ENCODE data around the gene TMEM179. TPM values are rescaled to one million over a fixed set of nuclear protein-coding genes. Genes with fewer than 3 reads are reported as not detected.
A peak's percentile ranks its signal among the peaks of the same experiment; 100 is the strongest.

The TMEM179 gene
- total and polyA plus RNA-seq, 4 donors, result 0.08 to 0.12 (median 0.10) TPM; not detected in 1

GRCh38 chr14:104588066-104588857, 16.3 kb downstream of the TMEM179 start:
- 86 to 87% methylated on average over 37 to 38 of the region's 38 CpGs for WGBS, 2 donors
- Histone ChIP-seq H3K27me3 (ENCODE audit: control insufficient read depth in 3 of 3, insufficient read depth in 3 of 3, low read length in 2 of 3) (peaks cover 0 to 11% (median 0%) of the 10 kb centered on the region in 3 donors), H3K4me3 (no peak overlapping the region), H3K4me1 (ENCODE audit: control insufficient read depth in 5 of 5, insufficient read depth in 5 of 5, low read length in 5 of 5) (peaks cover 3 to 20% (median 8%) of the 10 kb centered on the region in 5 donors), H3K36me3 (ENCODE audit: control insufficient read depth in 4 of 4, insufficient read depth in 4 of 4, low read length in 4 of 4) (no peaks in the 10 kb centered on the region), H3K27ac (ENCODE audit: low read depth in 1 of 2, low read length in 1 of 2) (peak overlapping the region in 1 of 2 donors; percentile 17), H3K9me3 (ENCODE audit: control insufficient read depth in 4 of 4, insufficient read depth in 3 of 4, low read length in 3 of 4) (no peaks in the 10 kb centered on the region), H3K9ac (ENCODE audit: insufficient read depth in 1 of 2, low read length in 2 of 2) (no peak overlapping the region)
- ATAC-seq (ENCODE audit: insufficient read depth, low FRiP score) (no peak), DNase-seq (no peak)
- TF ChIP-seq CTCF (IDR thresholded peaks at IDR 0.05; ENCODE audit: control extremely low read depth, extremely low read depth), result no peak

GRCh38 chr14:104587641-104588040, 16.9 kb downstream of the TMEM179 start:
- peak overlapping the region in 1 of 2 donors; percentile 17 for H3K27ac ChIP-seq (ENCODE audit: low read depth in 1 of 2, low read length in 1 of 2)
- H3K27me3 ChIP-seq (ENCODE audit: control insufficient read depth in 3 of 3, insufficient read depth in 3 of 3, low read length in 2 of 3), result peaks cover 0 to 11% (median 0%) of the 10 kb centered on the region in 3 donors
- ATAC-seq (ENCODE audit: insufficient read depth, low FRiP score), result no peak
- H3K9ac ChIP-seq (ENCODE audit: insufficient read depth in 1 of 2, low read length in 2 of 2), result no peak overlapping the region
- H3K4me3 ChIP-seq, result no peak overlapping the region
- H3K4me1 ChIP-seq (ENCODE audit: control insufficient read depth in 5 of 5, insufficient read depth in 5 of 5, low read length in 5 of 5), result peaks cover 3 to 26% (median 10%) of the 10 kb centered on the region in 5 donors
- no peaks in the 10 kb centered on the region for H3K9me3 ChIP-seq (ENCODE audit: control insufficient read depth in 4 of 4, insufficient read depth in 3 of 4, low read length in 3 of 4)
- DNase-seq, result no peak
- TF ChIP-seq CTCF (IDR thresholded peaks at IDR 0.05; ENCODE audit: control extremely low read depth, extremely low read depth), result no peak
- no peaks in the 10 kb centered on the region for H3K36me3 ChIP-seq (ENCODE audit: control insufficient read depth in 4 of 4, insufficient read depth in 4 of 4, low read length in 4 of 4)
- 38 to 42% methylated on average over 16 to 19 of the region's 19 CpGs for WGBS, 2 donors

DNA sequence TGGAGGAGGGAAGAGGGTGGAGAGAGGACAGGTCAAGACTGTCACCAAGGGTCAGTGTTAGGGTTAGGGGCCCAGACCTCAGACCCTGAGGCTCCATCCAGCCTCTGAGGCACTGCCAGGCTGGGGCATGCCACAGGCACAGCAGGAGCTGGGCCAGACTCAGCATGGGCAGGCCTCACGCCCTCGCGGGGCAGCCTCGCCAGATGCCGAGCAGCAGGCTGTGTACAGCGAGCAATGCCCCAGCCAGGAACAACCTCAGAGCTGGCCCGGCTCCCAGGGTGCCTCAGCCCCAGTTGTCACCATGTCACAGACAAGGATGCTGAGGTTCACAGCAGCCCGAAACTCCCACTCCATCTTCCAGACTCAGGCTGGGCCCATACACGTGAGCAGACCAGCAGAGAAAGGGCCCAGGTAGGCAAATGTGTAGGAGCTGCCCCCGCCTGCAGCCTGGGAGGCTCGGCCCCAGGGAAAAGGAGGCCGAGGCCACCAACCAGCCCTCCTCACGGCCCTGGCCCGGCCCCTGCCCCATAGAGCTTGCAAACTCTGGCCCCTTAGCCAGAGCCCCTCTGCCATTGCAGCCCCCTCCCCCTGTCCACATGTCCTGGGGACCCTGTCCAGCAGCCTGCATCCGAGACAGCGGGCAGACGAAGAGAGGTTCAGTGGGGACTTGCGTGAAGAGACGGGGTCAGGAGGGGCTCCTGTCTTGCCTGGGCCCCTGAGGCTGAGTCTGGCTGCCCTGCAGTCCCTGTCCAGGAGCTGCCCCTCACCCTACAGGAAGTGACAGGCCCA, 17.5 kb downstream of the TMEM179 start:
- peaks cover 0 to 8% (median 0%) of the 10 kb centered on the region in 3 donors for H3K27me3 ChIP-seq (ENCODE audit: control insufficient read depth in 3 of 3, insufficient read depth in 3 of 3, low read length in 2 of 3)
- ATAC-seq (ENCODE audit: insufficient read depth, low FRiP score), result no peak

More for the DNA sequence above, 17.5 kb downstream of the TMEM179 start:
- peak in 1 of 3 donors; percentile 56 for DNase-seq
- Histone ChIP-seq H3K4me3 (no peak overlapping the region), H3K9me3 (ENCODE audit: control insufficient read depth in 4 of 4, insufficient read depth in 3 of 4, low read length in 3 of 4) (no peaks in the 10 kb centered on the region), H3K27ac (ENCODE audit: low read depth in 1 of 2, low read length in 1 of 2) (peak overlapping the region in 1 of 2 donors; percentile 58), H3K4me1 (ENCODE audit: control insufficient read depth in 5 of 5, insufficient read depth in 5 of 5, low read length in 5 of 5) (peaks cover 3 to 32% (median 10%) of the 10 kb centered on the region in 5 donors), H3K9ac (ENCODE audit: insufficient read depth in 1 of 2, low read length in 2 of 2) (no peak overlapping the region), H3K36me3 (ENCODE audit: control insufficient read depth in 4 of 4, insufficient read depth in 4 of 4, low read length in 4 of 4) (no peaks in the 10 kb centered on the region)
- no peak for TF ChIP-seq CTCF (IDR thresholded peaks at IDR 0.05; ENCODE audit: control extremely low read depth, extremely low read depth)
- 65 to 75% methylated on average over 19 of the region's 19 CpGs for WGBS, 2 donors
